HEK293T (cell line): ENCODE results near the gene BRD7.

Source experiments
- ELF4 ChIP-seq: fragments of 450-650 bp; IDR thresholded peaks from 2 replicates; pipeline ENCODE4 v1.6.1; 2017; ENCODE audit warnings: antibody characterized with exemption
- FOXM1 ChIP-seq: fragments of 450-650 bp; IDR thresholded peaks from 2 replicates; pipeline ENCODE4 v1.6.1; 2017; ENCODE audit warnings: mild to moderate bottlenecking, borderline replicate concordance
- TARDBP ChIP-seq: fragments of 450-650 bp; IDR thresholded peaks from 2 replicates; pipeline ENCODE4 v1.6.1; 2016
- ZNF384 ChIP-seq: fragments of 450-650 bp; IDR thresholded peaks from 2 replicates; pipeline ENCODE4 v1.6.1; 2016

DNA sequence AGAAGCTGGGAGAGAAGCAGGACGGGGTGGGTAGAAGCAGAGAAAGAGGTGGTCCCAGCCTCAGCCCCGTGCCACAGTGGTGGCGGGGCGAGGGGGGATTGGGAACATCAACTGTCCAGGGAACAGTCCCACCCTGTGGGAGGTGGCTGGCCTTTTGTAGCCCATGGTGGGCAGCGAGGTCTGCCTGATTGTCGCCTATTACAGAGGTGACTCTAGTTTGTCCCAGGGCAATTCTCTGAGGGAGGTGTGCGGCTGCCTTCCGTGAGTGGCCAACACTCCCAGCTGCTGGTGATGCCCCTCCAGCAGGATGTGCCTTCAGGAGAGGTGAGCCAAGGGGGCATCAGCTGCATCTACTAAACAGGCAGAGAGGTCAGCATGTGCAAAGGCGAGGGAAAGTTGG, 5.0 kb upstream of the BRD7 start:
- no peak for TF ChIP-seq TARDBP
- TF ChIP-seq ELF4: no peak
- TF ChIP-seq ZNF384: no peak
- no peak for TF ChIP-seq FOXM1
